K562 (cell line): ENCODE data around the gene ADNP. TPM values are rescaled to one million over a fixed set of nuclear protein-coding genes. Genes with fewer than 3 reads are reported as not detected.

ENCODE experiments used
- CTBP1 ChIP-seq: fragments of 450-650 bp; IDR thresholded peaks from 2 replicates; pipeline ENCODE4 v1.6.1; 2016; ENCODE audit warnings: borderline replicate concordance
- ERF ChIP-seq: fragments of 450-650 bp; formaldehyde crosslinking; IDR thresholded peaks from 2 replicates; pipeline ENCODE4 v1.4.0; 2020; ENCODE audit warnings: mild to moderate bottlenecking, mixed read lengths
- HNRNPK ChIP-seq: fragments of 200-400 bp; formaldehyde crosslinking; IDR thresholded peaks from one replicate; pipeline ENCODE4 v1.6.1; 2018; ENCODE audit warnings: mild to moderate bottlenecking, low read depth, low read length; ENCODE audit not compliant: poor library complexity, severe bottlenecking
- MBD1 ChIP-seq: fragments of 250-450 bp; sonication (Bioruptor Pico); IDR thresholded peaks from 2 replicates; pipeline ENCODE4 v1.8.0; 2022; ENCODE audit warnings: inconsistent platforms
- MTA3 ChIP-seq: fragments of 450-650 bp; formaldehyde crosslinking; IDR thresholded peaks from 2 replicates; pipeline ENCODE4 v1.6.1; 2017; ENCODE audit warnings: mild to moderate bottlenecking, borderline replicate concordance
- MYBL2 ChIP-seq, 2 experiments: fragments of 450-650 bp in 1 of 2; sonication (generic) in 1 of 2; formaldehyde crosslinking in 1 of 2; IDR thresholded peaks; 2 replicates each; pipeline versions ENCODE4 v1.6.1 to v1.8.1; 2017 to 2022; ENCODE audit warnings: borderline replicate concordance in 1 of 2, inconsistent platforms in 1 of 2, low read depth in 1 of 2, mild to moderate bottlenecking in 1 of 2, missing genetic modification reagents in 1 of 2, moderate library complexity in 1 of 2
- NKRF ChIP-seq: fragments of 450-650 bp; IDR thresholded peaks from 2 replicates; pipeline ENCODE4 v1.6.1; 2016; ENCODE audit warnings: borderline replicate concordance
- POLR2G ChIP-seq: fragments of 200-400 bp; formaldehyde crosslinking; IDR thresholded peaks from 2 replicates; pipeline ENCODE4 v1.6.1; 2017; ENCODE audit warnings: low read depth, mild to moderate bottlenecking, antibody characterized with exemption, low read length, moderate library complexity
- POLR3A ChIP-seq: IDR thresholded peaks from 2 replicates; pipeline ENCODE4 v1.6.1; 2011; ENCODE audit warnings: borderline replicate concordance, mild to moderate bottlenecking, moderate library complexity; ENCODE audit not compliant: insufficient read length, insufficient read depth; ENCODE audit errors: extremely low read depth
- PREB ChIP-seq: sonication (generic); formaldehyde crosslinking; IDR thresholded peaks from 2 replicates; pipeline ENCODE4 v1.8.1; 2023; ENCODE audit warnings: mild to moderate bottlenecking, missing genetic modification reagents
- PTBP1 ChIP-seq: fragments of 200-400 bp; formaldehyde crosslinking; IDR thresholded peaks from 2 replicates; pipeline ENCODE4 v1.6.1; 2017; ENCODE audit warnings: low read depth, low read length
- SMARCA4 ChIP-seq: fragments of 450-650 bp; IDR thresholded peaks from 2 replicates; pipeline ENCODE4 v1.6.1; 2016
- SRSF3 ChIP-seq: fragments of 200-400 bp; formaldehyde crosslinking; IDR thresholded peaks from 2 replicates; pipeline ENCODE4 v1.6.1; 2016; ENCODE audit warnings: mild to moderate bottlenecking, low read length, moderate library complexity; ENCODE audit not compliant: insufficient read depth
- TRIM25 ChIP-seq: fragments of 450-650 bp; IDR thresholded peaks from 2 replicates; pipeline ENCODE4 v1.7.0; 2016; ENCODE audit warnings: borderline replicate concordance
- XRCC5 ChIP-seq: fragments of 200-400 bp; formaldehyde crosslinking; IDR thresholded peaks from 2 replicates; pipeline ENCODE4 v1.6.1; 2017; ENCODE audit warnings: low read depth, mild to moderate bottlenecking, low read length
- ZNF124 ChIP-seq: sonication (generic); formaldehyde crosslinking; IDR thresholded peaks from 2 replicates; pipeline ENCODE4 v1.8.1; 2022; ENCODE audit warnings: missing genetic modification reagents
- ZNF134 ChIP-seq: fragments of 250-450 bp; sonication (Bioruptor Pico); conservative IDR thresholded peaks from 2 replicates; pipeline ENCODE4 v1.4.0; 2020
- ZNF232 ChIP-seq: sonication (generic); formaldehyde crosslinking; IDR thresholded peaks from 2 replicates; pipeline ENCODE4 v1.8.0; 2022; ENCODE audit warnings: mild to moderate bottlenecking, missing genetic modification reagents
- ZNF263 ChIP-seq: sonication (generic); formaldehyde crosslinking; IDR thresholded peaks from 2 replicates; pipeline ENCODE4 v1.8.0; 2022; ENCODE audit warnings: mild to moderate bottlenecking, missing genetic modification reagents, borderline replicate concordance
- ZNF586 ChIP-seq: fragments of 450-650 bp; formaldehyde crosslinking; conservative IDR thresholded peaks from 2 replicates; pipeline ENCODE4 v1.4.0; 2020; ENCODE audit warnings: mild to moderate bottlenecking, moderate library complexity
- polyA plus RNA-seq, 8 experiments: library from polyadenylated mRNA; depleted of rRNA in 4 of 8; stranded (reverse) in 5 of 8; unstranded in 3 of 8; fragments of >200 nt; fragmentation: Nextera tagmentation in 2 of 8; fragmentation: Illumina TruSeq in 1 of 8; extraction: Ambion mirVana in 2 of 8; extraction: Trizol in 1 of 8; gene quantifications; 2 replicates each; pipeline versions ENCODE4 v1.2.1 to v1.2.3, GENCODE V29; 2011 to 2014; ENCODE audit warnings: inconsistent platforms in 1 of 8, missing spikeins in 1 of 8
- total RNA-seq, 7 experiments: library from RNA; depleted of rRNA in 6 of 7; stranded (reverse); fragments of >200 nt in 6 of 7; fragmentation: Illumina TruSeq in 2 of 7; extraction: Trizol in 2 of 7; gene quantifications; 2 replicates each; pipeline versions ENCODE4 v1.2.1 to v1.2.3, GENCODE V29; 2011 to 2021; ENCODE audit warnings: low replicate concordance in 1 of 7

Gene ADNP
- total and polyA plus RNA-seq, 9 of the 15 experiments (the other 6 are each of a cell fraction or from before 2014, with no cell fraction given) = 17.8 to 59.9 (median 25.3) TPM

GRCh38 chr20:50931306-50932015, at the start of gene ADNP (continued):
- TF ChIP-seq ZNF134 (CRISPR knock-in tag) (no peak; the same call in 1 of the 2 replicates), PTBP1 (no peak), HNRNPK (peak; percentile 96), PREB (CRISPR knock-in tag) (0 out of 2 replicates have a peak, but pooled peaks have one; percentile 27), MYBL2 (IDR thresholded peaks at IDR 0.05; ENCODE audit: low read depth) (no peak), MYBL2 (CRISPR knock-in tag; IDR thresholded peaks at IDR 0.05; ENCODE audit: borderline replicate concordance) (no peak; the same call in 1 of the 2 replicates), POLR3A (no peak), MBD1 (CRISPR knock-in tag) (no peak), ERF (CRISPR knock-in tag) (no peak), TRIM25 (no peak), ZNF586 (CRISPR knock-in tag) (0 out of 2 replicates have a peak, but pooled peaks have one; percentile 41), NKRF (peak; percentile 58; the same call in 1 of the 2 replicates), MTA3 (peak; percentile 87; the same call in 1 of the 2 replicates), ZNF232 (peak; percentile 90), CTBP1 (peak; percentile 97), SMARCA4 (no peak), ZNF124 (peak; percentile 88; the same call in 1 of the 2 replicates), POLR2G (peak; percentile 93), SRSF3 (no peak), XRCC5 (peak; percentile 93), ZNF263 (CRISPR knock-in tag) (peak; percentile 66)
